Mucosa of descending colon (tissue), 3 donors: Measurements from ENCODE around the gene KBTBD8. TPM values are rescaled to one million over a fixed set of nuclear protein-coding genes. Genes with fewer than 3 reads are reported as not detected.

Source experiments
- ATAC-seq: fragments of 200-7000 bp; cut with Tn5 transposase; one replicate; pipeline ENCODE4 v1.9.1; 2020; ENCODE audit warnings: mild to moderate bottlenecking, moderate library complexity
- DNase-seq, 3 donors: peaks; one replicate each; pipeline ENCODE4 v3.0.0-alpha.2; 2020
- H3K36me3 ChIP-seq: fragments of 200-600 bp; one replicate; pipeline ENCODE4 v1.8.0; 2021; ENCODE audit warnings: low read depth, mild to moderate bottlenecking
- H3K4me1 ChIP-seq: fragments of 200-600 bp; one replicate; pipeline ENCODE4 v1.8.0; 2021; ENCODE audit warnings: low read depth, mild to moderate bottlenecking
- H3K4me3 ChIP-seq: fragments of 200-600 bp; one replicate; pipeline ENCODE4 v1.8.0; 2021; ENCODE audit warnings: mild to moderate bottlenecking
- H3K9me3 ChIP-seq: fragments of 200-600 bp; one replicate; pipeline ENCODE4 v1.8.0; 2021; ENCODE audit warnings: mild to moderate bottlenecking
- intact Hi-C, 2 donors: fragments of 100-400 bp; cut with DNase I in 1 of 2; cut with micrococcal nuclease in 1 of 2; formaldehyde crosslinking; loops; one replicate each; pipeline versions ENCODE4 v1.11.0 to v1.11.1; 2022; cut with DNase I, micrococcal nuclease
- total RNA-seq, 3 donors: library from RNA; stranded (reverse); fragmentation: NEBNext Ultra II Directional in 2 of 3; extraction: Animal tissue kit (Norgen Biotek cat#: 25700) in 2 of 3; gene quantifications; one replicate each; pipeline versions ENCODE4 v1.2.1 to v1.2.4, GENCODE V29; 2021 to 2023
- TF ChIP-seq, protein P1 (sequence below): fragments of 200-600 bp; IDR thresholded peaks from one replicate; pipeline ENCODE4 v1.8.0; 2022; ENCODE audit warnings: antibody characterized with exemption, mild to moderate bottlenecking
- donor health status: DM: no; HTN: no; CAD: no; lungs with moderate emphysema.
- donor health status: DM: no; HTN: no; CAD: no.
- donor health status: DM: no; HTN: yes; CAD: no.

The KBTBD8 gene
- total RNA-seq, 3 donors from 2014 or later, result 1.9 to 2.7 (median 2.5) TPM

- DNase-seq, result no peak
- ATAC-seq, result no peak
- intact Hi-C loops, result no loop called here
- H3K4me3 ChIP-seq, result no peak overlapping the region
- TF ChIP-seq, protein P1, sequence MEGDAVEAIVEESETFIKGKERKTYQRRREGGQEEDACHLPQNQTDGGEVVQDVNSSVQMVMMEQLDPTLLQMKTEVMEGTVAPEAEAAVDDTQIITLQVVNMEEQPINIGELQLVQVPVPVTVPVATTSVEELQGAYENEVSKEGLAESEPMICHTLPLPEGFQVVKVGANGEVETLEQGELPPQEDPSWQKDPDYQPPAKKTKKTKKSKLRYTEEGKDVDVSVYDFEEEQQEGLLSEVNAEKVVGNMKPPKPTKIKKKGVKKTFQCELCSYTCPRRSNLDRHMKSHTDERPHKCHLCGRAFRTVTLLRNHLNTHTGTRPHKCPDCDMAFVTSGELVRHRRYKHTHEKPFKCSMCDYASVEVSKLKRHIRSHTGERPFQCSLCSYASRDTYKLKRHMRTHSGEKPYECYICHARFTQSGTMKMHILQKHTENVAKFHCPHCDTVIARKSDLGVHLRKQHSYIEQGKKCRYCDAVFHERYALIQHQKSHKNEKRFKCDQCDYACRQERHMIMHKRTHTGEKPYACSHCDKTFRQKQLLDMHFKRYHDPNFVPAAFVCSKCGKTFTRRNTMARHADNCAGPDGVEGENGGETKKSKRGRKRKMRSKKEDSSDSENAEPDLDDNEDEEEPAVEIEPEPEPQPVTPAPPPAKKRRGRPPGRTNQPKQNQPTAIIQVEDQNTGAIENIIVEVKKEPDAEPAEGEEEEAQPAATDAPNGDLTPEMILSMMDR, result no peak
- H3K36me3 ChIP-seq, result no peaks in the 10 kb centered on the region
- no peaks in the 10 kb centered on the region for H3K9me3 ChIP-seq
- H3K4me1 ChIP-seq, result no peaks in the 10 kb centered on the region
Measured at GRCh38 chr3:67037615-67038014, 39.5 kb downstream of the KBTBD8 start.

GRCh38 chr3:67044295-67044694 is 46.2 kb downstream of the KBTBD8 start:
- no peaks in the 10 kb centered on the region for H3K4me1 ChIP-seq
- no peak overlapping the region for H3K4me3 ChIP-seq
- H3K9me3 ChIP-seq, result no peaks in the 10 kb centered on the region
- intact Hi-C loops, result no loop called here
- no peaks in the 10 kb centered on the region for H3K36me3 ChIP-seq
- TF ChIP-seq, protein P1, result no peak
- no peak for DNase-seq
- no peak for ATAC-seq

GRCh38 chr3:67044955-67045354 is 46.8 kb downstream of the KBTBD8 start:
- Histone ChIP-seq H3K4me1 (no peaks in the 10 kb centered on the region), H3K4me3 (no peak overlapping the region), H3K9me3 (no peaks in the 10 kb centered on the region), H3K36me3 (no peaks in the 10 kb centered on the region)
- no peak for ATAC-seq
- DNase-seq, result no peak
- intact Hi-C loops, result no loop called here
- TF ChIP-seq, protein P1, result no peak

GRCh38 chr3:67045711-67046465 is 47.8 kb downstream of the KBTBD8 start:
- Histone ChIP-seq H3K36me3 (no peaks in the 10 kb centered on the region), H3K9me3 (no peaks in the 10 kb centered on the region), H3K4me1 (no peaks in the 10 kb centered on the region), H3K4me3 (no peak overlapping the region)
- TF ChIP-seq, protein P1, result no peak
- ATAC-seq (no peak), DNase-seq (no peak)
- intact Hi-C loops, result no loop called here

DNA sequence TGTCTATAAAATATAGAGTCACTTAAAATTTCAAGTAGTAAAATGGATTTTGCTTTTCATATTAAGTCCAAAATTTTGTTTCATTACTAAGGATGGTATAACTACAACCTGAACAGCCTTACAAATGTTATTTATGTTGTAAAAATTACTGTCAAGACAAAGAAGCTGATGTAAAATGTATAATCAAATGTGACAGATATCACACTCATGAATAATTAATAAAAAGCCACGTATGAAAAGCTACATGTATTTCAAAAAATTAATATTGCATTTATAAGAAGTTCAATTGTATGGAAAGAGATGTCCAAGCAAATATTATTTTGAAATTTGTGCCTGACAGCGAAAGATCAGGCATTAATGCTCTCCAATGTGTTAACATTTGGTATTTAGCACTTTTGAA is 48.9 kb downstream of the KBTBD8 start:
- DNase-seq (no peak), ATAC-seq (no peak)
- Histone ChIP-seq H3K4me3 (no peak overlapping the region), H3K4me1 (no peaks in the 10 kb centered on the region), H3K36me3 (no peaks in the 10 kb centered on the region), H3K9me3 (no peaks in the 10 kb centered on the region)
- TF ChIP-seq, protein P1, result no peak
- intact Hi-C loops, result no loop called here
